Endothelial cell of umbilical vein (primary cell): Measurements from ENCODE around the gene LIPH. TPM values are rescaled to one million over a fixed set of nuclear protein-coding genes. Genes with fewer than 3 reads are reported as not detected.

Source experiments
- BruUV-seq: library from RNA; stranded (reverse); fragments of 400-500 nt; replicated peaks from 2 replicates; lab custom pipeline; 2021; lab: Mats Ljungman, UMichigan
- CTCF ChIA-PET: fragments of 300-600, 350-600 bp; sonication (Branson Sonifier 250); formaldehyde crosslinking; loops from one replicate; lab custom pipeline; 2021; ENCODE audit warnings: antibody characterized with exemption, inconsistent platforms; lab: Charles Lee
- POLR2A ChIA-PET: fragments of 300-600, 350-600 bp; sonication (Branson Sonifier 250); formaldehyde crosslinking; loops from one replicate; lab custom pipeline; 2021; ENCODE audit warnings: antibody characterized with exemption, inconsistent platforms; lab: Charles Lee
- DNase-seq: peaks from one replicate; pipeline ENCODE4 v3.0.0-alpha.2; 2011; ENCODE audit warnings: low read depth, low spot score
- FAIRE-seq: peaks from 2 replicates; lab custom pipeline; 2011; peaks lifted over from hg19 to GRCh38; lab: Jason Lieb, UNC
- H2AFZ ChIP-seq: 2 replicates; pipeline ENCODE4 v1.6.0; 2012; ENCODE audit warnings: low read depth, low read length, control low read depth, inconsistent platforms
- H3K27ac ChIP-seq: 2 replicates; pipeline ENCODE4 v1.5.1; 2011; ENCODE audit warnings: low read depth, mild to moderate bottlenecking, control low read depth, low read length, moderate library complexity; ENCODE audit not compliant: insufficient read depth
- H3K27me3 ChIP-seq, 2 experiments: 2 replicates each; pipeline versions ENCODE4 v1.6.0 to v1.6.1; 2011; ENCODE audit warnings: low read length in 2 of 2, mixed read lengths in 1 of 2; ENCODE audit not compliant: control insufficient read depth in 2 of 2, insufficient read depth in 2 of 2
- H3K36me3 ChIP-seq, 2 experiments: 2 replicates in 1 of 2; 3 replicates in 1 of 2; pipeline ENCODE4 v1.5.1; 2011; ENCODE audit warnings: low read length in 2 of 2, mild to moderate bottlenecking in 1 of 2, moderate library complexity in 1 of 2; ENCODE audit not compliant: control insufficient read depth in 2 of 2, insufficient read depth in 2 of 2; ENCODE audit errors: extremely low read depth in 1 of 2
- H3K4me1 ChIP-seq: 3 replicates; pipeline ENCODE4 v1.5.1; 2011; ENCODE audit warnings: mild to moderate bottlenecking, low read length; ENCODE audit not compliant: control insufficient read depth, insufficient read depth; ENCODE audit errors: extremely low read depth
- H3K4me2 ChIP-seq: 2 replicates; pipeline ENCODE4 v1.6.1; 2011; ENCODE audit warnings: low read length, control low read depth, mixed read lengths; ENCODE audit not compliant: insufficient read depth
- H3K4me3 ChIP-seq, 3 experiments: fragments of 200-600 bp in 1 of 3; sonication (generic), shearing (Covaris generic) in 1 of 3; replicated peaks in 1 of 3; 2 replicates each; pipeline ENCODE4 v1.5.1; 2011 to 2016; ENCODE audit warnings: control low read depth in 3 of 3, low read length in 3 of 3, mild to moderate bottlenecking in 2 of 3, inconsistent platforms in 1 of 3, low read depth in 1 of 3, moderate library complexity in 1 of 3; ENCODE audit not compliant: insufficient read depth in 1 of 3
- H3K79me2 ChIP-seq: 2 replicates; pipeline ENCODE4 v1.6.0; 2012; ENCODE audit warnings: low read length, inconsistent platforms; ENCODE audit not compliant: control insufficient read depth, insufficient read depth
- H3K9ac ChIP-seq: replicated peaks from 2 replicates; pipeline ENCODE3; 2011; ENCODE audit warnings: low read length, control low read depth; ENCODE audit not compliant: insufficient read depth; ENCODE audit errors: extremely low read depth
- H3K9me1 ChIP-seq: replicated peaks from 3 replicates; pipeline ENCODE4 v1.6.0; 2011; ENCODE audit warnings: mild to moderate bottlenecking, low read length; ENCODE audit not compliant: control insufficient read depth, insufficient read depth; ENCODE audit errors: extremely low read depth
- H3K9me3 ChIP-seq: replicated peaks from 2 replicates; pipeline ENCODE4 v1.5.1; 2012; ENCODE audit warnings: low read length, inconsistent platforms; ENCODE audit not compliant: control insufficient read depth, insufficient read depth
- H4K20me1 ChIP-seq: replicated peaks from 2 replicates; pipeline ENCODE3; 2011; ENCODE audit warnings: mild to moderate bottlenecking, low read length; ENCODE audit not compliant: control insufficient read depth, insufficient read depth; ENCODE audit errors: extremely low read depth
- EZH2 ChIP-seq: IDR thresholded peaks from 2 replicates; pipeline ENCODE4 v1.6.1; 2012; ENCODE audit warnings: borderline replicate concordance, low read depth, mild to moderate bottlenecking, moderate library complexity, low read length, inconsistent platforms; ENCODE audit not compliant: severe bottlenecking
- MYC ChIP-seq: IDR thresholded peaks from one replicate; pipeline ENCODE4 v1.6.1; 2011; ENCODE audit warnings: mild to moderate bottlenecking, low read depth, low read length
- POLR2A ChIP-seq: IDR thresholded peaks from 2 replicates; pipeline ENCODE4 v1.6.1; 2012; ENCODE audit warnings: low read depth, mild to moderate bottlenecking, control low read depth, low read length
- POLR2AphosphoS5 ChIP-seq: IDR thresholded peaks from 2 replicates; pipeline ENCODE4 v1.6.1; 2012; ENCODE audit warnings: low read depth, mild to moderate bottlenecking, control low read depth, low read length, moderate library complexity; ENCODE audit not compliant: insufficient read depth
- dilution Hi-C: fragments of 300-500 bp; cut with MboI; formaldehyde crosslinking; loops from one replicate; pipeline ENCODE4 v1.15.0; 2019; ENCODE audit warnings: low sequenced_read_pairs; ENCODE audit not compliant: extremely low pct_ligation_motif_present
- intact Hi-C: fragments of 100-400 bp; cut with micrococcal nuclease; formaldehyde crosslinking; loops from one replicate; pipeline ENCODE4 v1.10.0; 2022
- polyA plus RNA-seq, 4 experiments: library from polyadenylated mRNA; depleted of rRNA in 3 of 4; stranded (reverse) in 3 of 4; unstranded in 1 of 4; fragments of >200 nt; gene quantifications; 2 replicates each; pipeline versions ENCODE4 v1.2.1 to v1.2.3, GENCODE V29; 2011 to 2012; ENCODE audit warnings: missing spikeins in 1 of 4
- total RNA-seq: library from RNA; stranded (reverse); gene quantifications from 2 replicates; pipeline ENCODE4 v1.2.3, GENCODE V29; 2021
- TF ChIP-seq, protein P1 (sequence below): IDR thresholded peaks from 2 replicates; pipeline ENCODE4 v1.6.1; 2011; ENCODE audit not compliant: insufficient read depth, insufficient read length
- TF ChIP-seq, protein P2 (sequence below), 2 donors: IDR thresholded peaks; 1 replicate in 1 of 2; 2 replicates in 1 of 2; pipeline ENCODE4 v1.5.1; 2011; ENCODE audit warnings: low read length in 2 of 2, mild to moderate bottlenecking in 2 of 2, moderate library complexity in 2 of 2, control low read depth in 1 of 2, inconsistent platforms in 1 of 2, low read depth in 1 of 2; ENCODE audit not compliant: insufficient read depth in 1 of 2; ENCODE audit errors: extremely low read depth in 1 of 2

The LIPH gene
- total and polyA plus RNA-seq, 2 donors (not counting 3 experiments of a cell fraction or from before 2014, with no cell fraction given), result not detected

GRCh38 chr3:185585859-185586685 is 33.7 kb upstream of the LIPH start, which contains the start of gene SENP2:
Gene SENP2 (plus strand): TSS chr3:185586295. CDS start chr3:185586414, 119 bp downstream.
- H3K27me3 ChIP-seq, result peaks cover 0 to under 1% of the 10 kb centered on the region in 2 experiments
- intact Hi-C loops (loop anchor here (5.0 kb wide), 3 partner anchors 89 to 521 kb away; partner anchors contain the start of genes ETV5 and TMEM41A), dilution Hi-C loops (no loop called here)
- H3K4me3 ChIP-seq, result peak within 1 kb of the TSS; percentile 36 to 93 (median 63)
- BruUV-seq, result no TSS peak
- peak within 1 kb of the TSS; percentile 80 for H2AFZ ChIP-seq
- H3K79me2 ChIP-seq, result peaks cover 14% of the 10 kb centered on the region
- no peaks in the 10 kb centered on the region for H3K9me1 ChIP-seq
- H3K9me3 ChIP-seq, result no peaks in the 10 kb centered on the region
- H3K4me1 ChIP-seq, result peaks cover 7% of the 10 kb centered on the region
- peak within 1 kb of the TSS; percentile 75 for H3K4me2 ChIP-seq
- ChIA-PET POLR2A (interaction anchor here (0.6 to 1.2 kb wide), 8 partner anchors 9 to 984 kb away, joined by 3 to 7 read pairs (median 4); partner anchors contain the start of genes DNAJB11, TMEM41A and TRA2B), CTCF (interaction anchor here (0.6 to 1.9 kb wide), 10 partner anchors 10 to 955 kb away, joined by 3 to 16 read pairs (median 6); partner anchors contain the start of gene TMEM41A)
- peak within 1 kb of the TSS; percentile 72 for H3K27ac ChIP-seq
- TF ChIP-seq MYC (no peak), POLR2A (peak; percentile 90), POLR2AphosphoS5 (peak; percentile 69), EZH2 (no peak)
- TF ChIP-seq, protein P1, sequence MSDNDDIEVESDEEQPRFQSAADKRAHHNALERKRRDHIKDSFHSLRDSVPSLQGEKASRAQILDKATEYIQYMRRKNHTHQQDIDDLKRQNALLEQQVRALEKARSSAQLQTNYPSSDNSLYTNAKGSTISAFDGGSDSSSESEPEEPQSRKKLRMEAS, result peak; percentile 52
- TF ChIP-seq, protein P2, sequence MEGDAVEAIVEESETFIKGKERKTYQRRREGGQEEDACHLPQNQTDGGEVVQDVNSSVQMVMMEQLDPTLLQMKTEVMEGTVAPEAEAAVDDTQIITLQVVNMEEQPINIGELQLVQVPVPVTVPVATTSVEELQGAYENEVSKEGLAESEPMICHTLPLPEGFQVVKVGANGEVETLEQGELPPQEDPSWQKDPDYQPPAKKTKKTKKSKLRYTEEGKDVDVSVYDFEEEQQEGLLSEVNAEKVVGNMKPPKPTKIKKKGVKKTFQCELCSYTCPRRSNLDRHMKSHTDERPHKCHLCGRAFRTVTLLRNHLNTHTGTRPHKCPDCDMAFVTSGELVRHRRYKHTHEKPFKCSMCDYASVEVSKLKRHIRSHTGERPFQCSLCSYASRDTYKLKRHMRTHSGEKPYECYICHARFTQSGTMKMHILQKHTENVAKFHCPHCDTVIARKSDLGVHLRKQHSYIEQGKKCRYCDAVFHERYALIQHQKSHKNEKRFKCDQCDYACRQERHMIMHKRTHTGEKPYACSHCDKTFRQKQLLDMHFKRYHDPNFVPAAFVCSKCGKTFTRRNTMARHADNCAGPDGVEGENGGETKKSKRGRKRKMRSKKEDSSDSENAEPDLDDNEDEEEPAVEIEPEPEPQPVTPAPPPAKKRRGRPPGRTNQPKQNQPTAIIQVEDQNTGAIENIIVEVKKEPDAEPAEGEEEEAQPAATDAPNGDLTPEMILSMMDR (IDR thresholded peaks at IDR 0.05; ENCODE audit: extremely low read depth in 1 of 2, insufficient read depth in 1 of 2, low read depth in 1 of 2, low read length in 2 of 2), result no peak
- FAIRE-seq (peak; percentile 98), DNase-seq (peak; percentile 100)
- H3K36me3 ChIP-seq, result no peaks in the 10 kb centered on the region
- H3K9ac ChIP-seq, result peak within 1 kb of the TSS; percentile 85
- no peaks in the 10 kb centered on the region for H4K20me1 ChIP-seq
